HCT116 (cell line): Measurements from ENCODE around the gene SAMD4A. TPM values are rescaled to one million over a fixed set of nuclear protein-coding genes. Genes with fewer than 3 reads are reported as not detected.

Experiments
- ATAC-seq: fragments of 200-7000 bp; cut with Tn5 transposase; 2 replicates; pipeline ENCODE4 v1.9.1; 2020; ENCODE audit warnings: mild to moderate bottlenecking, moderate library complexity
- BruUV-seq: library from RNA; stranded (reverse); fragments of 400-500 nt; replicated peaks from 2 replicates; lab custom pipeline; 2021; lab: Mats Ljungman, UMichigan
- CTCF ChIA-PET: fragments of 300-600 bp; sonication (Branson Sonifier 250); formaldehyde crosslinking; loops from one replicate; lab custom pipeline; 2021; ENCODE audit warnings: antibody characterized with exemption; lab: Charles Lee
- POLR2A ChIA-PET: fragments of 300-600, 350-600 bp; sonication (Branson Sonifier 250); formaldehyde crosslinking; loops from one replicate; lab custom pipeline; 2021; ENCODE audit warnings: antibody characterized with exemption; lab: Charles Lee
- RAD21 ChIA-PET, 2 experiments: fragments of 300-600 bp; sonication (Branson Sonifier 250); formaldehyde crosslinking; loops; one replicate each; lab custom pipeline; 2023; ENCODE audit warnings: low total read pairs in 2 of 2; ENCODE audit not compliant: uncharacterized antibody in 2 of 2, unreplicated experiment in 2 of 2, low non-redundant PET in 1 of 2; lab: Charles Lee
- DNase-seq: peaks from one replicate; pipeline ENCODE4 v3.0.0-alpha.2; 2010; ENCODE audit warnings: low read depth, low spot score
- H2AFZ ChIP-seq: fragments of 200-600 bp; shearing (Covaris generic), sonication (generic); 2 replicates; pipeline ENCODE4 v1.6.1; 2017; ENCODE audit warnings: low read depth, mixed run types, mixed read lengths, antibody characterized with exemption, low read length; ENCODE audit not compliant: poor library complexity, severe bottlenecking
- H3K27ac ChIP-seq: 2 replicates; pipeline ENCODE4 v1.5.1; 2012; ENCODE audit warnings: low read depth, low read length
- H3K27me3 ChIP-seq: fragments of 200-600 bp; sonication (generic); 2 replicates; pipeline ENCODE4 v1.6.1; 2016; ENCODE audit warnings: mixed run types, low read length, mixed read lengths; ENCODE audit not compliant: insufficient read depth
- H3K36me3 ChIP-seq, 2 experiments: fragments of 200-500 bp in 1 of 2; fragments of 200-600 bp in 1 of 2; sonication (Bioruptor generic) in 1 of 2; sonication (generic) in 1 of 2; 2 replicates each; pipeline versions ENCODE4 v1.5.1 to v1.6.1; 2014 to 2016; ENCODE audit warnings: low read length in 2 of 2, inconsistent platforms in 1 of 2, mixed read lengths in 1 of 2, mixed run types in 1 of 2; ENCODE audit not compliant: insufficient read depth in 2 of 2, control insufficient read depth in 1 of 2
- H3K4me1 ChIP-seq, 2 experiments: fragments of 200-600 bp in 1 of 2; sonication (generic) in 1 of 2; 2 replicates each; pipeline versions ENCODE4 v1.5.1 to v1.6.1; 2012 to 2017; ENCODE audit warnings: low read length in 2 of 2, inconsistent platforms in 1 of 2, mild to moderate bottlenecking in 1 of 2, mixed read lengths in 1 of 2, mixed run types in 1 of 2, moderate library complexity in 1 of 2; ENCODE audit not compliant: insufficient read depth in 2 of 2, control insufficient read depth in 1 of 2
- H3K4me2 ChIP-seq: fragments of 200-600 bp; sonication (generic); 2 replicates; pipeline ENCODE4 v1.6.1; 2017; ENCODE audit warnings: mixed run types, low read length, mixed read lengths
- H3K4me3 ChIP-seq, 2 experiments: fragments of 200-600 bp in 1 of 2; sonication (generic) in 1 of 2; replicated peaks in 1 of 2; 2 replicates each; pipeline ENCODE4 v1.5.1; 2011 to 2016; ENCODE audit warnings: low read length in 2 of 2, control low read depth in 1 of 2, low read depth in 1 of 2, mild to moderate bottlenecking in 1 of 2, mixed read lengths in 1 of 2, mixed run types in 1 of 2
- H3K79me2 ChIP-seq: fragments of 200-600 bp; sonication (generic); 2 replicates; pipeline ENCODE4 v1.6.1; 2017; ENCODE audit warnings: mild to moderate bottlenecking, mixed run types, low read length, moderate library complexity, mixed read lengths; ENCODE audit not compliant: insufficient read depth
- H3K9ac ChIP-seq: fragments of 200-600 bp; sonication (generic); 2 replicates; pipeline ENCODE4 v1.6.1; 2016; ENCODE audit warnings: low read length, mixed read lengths
- H3K9me2 ChIP-seq: fragments of 200-600 bp; sonication (generic), shearing (Covaris generic); 2 replicates; pipeline ENCODE4 v1.6.1; 2017; ENCODE audit warnings: mixed run types, mild to moderate bottlenecking, moderate library complexity; ENCODE audit not compliant: insufficient read depth
- H3K9me3 ChIP-seq, 2 experiments: fragments of 200-500 bp in 1 of 2; fragments of 200-600 bp in 1 of 2; sonication (Bioruptor generic) in 1 of 2; sonication (generic) in 1 of 2; 2 replicates each; pipeline ENCODE4 v1.6.1; 2014 to 2017; ENCODE audit warnings: low read length in 2 of 2, mixed read lengths in 2 of 2, inconsistent platforms in 1 of 2, low read depth in 1 of 2, mild to moderate bottlenecking in 1 of 2, mixed run types in 1 of 2, moderate library complexity in 1 of 2; ENCODE audit not compliant: control insufficient read depth in 1 of 2, insufficient read depth in 1 of 2
- H4K20me1 ChIP-seq: fragments of 200-600 bp; sonication (generic), shearing (Covaris generic); 2 replicates; pipeline ENCODE4 v1.6.1; 2017; ENCODE audit warnings: mixed run types, mild to moderate bottlenecking, moderate library complexity; ENCODE audit not compliant: insufficient read depth
- CEBPB ChIP-seq: IDR thresholded peaks from 2 replicates; pipeline ENCODE4 v1.6.1; 2012; ENCODE audit warnings: low read depth
- CTCF ChIP-seq, 3 experiments: fragments of 200-600 bp in 1 of 3; sonication (generic) in 1 of 3; IDR thresholded peaks in 2 of 3; conservative IDR thresholded peaks in 1 of 3; 2 replicates each; pipeline ENCODE4 v1.5.1; 2012 to 2017; ENCODE audit warnings: low read depth in 2 of 3, low read length in 2 of 3, antibody characterized with exemption in 1 of 3, borderline replicate concordance in 1 of 3, control low read depth in 1 of 3, mild to moderate bottlenecking in 1 of 3, mixed read lengths in 1 of 3, mixed run types in 1 of 3, moderate library complexity in 1 of 3; ENCODE audit not compliant: insufficient read depth in 1 of 3
- EGR1 ChIP-seq: IDR thresholded peaks from 2 replicates; pipeline ENCODE4 v1.6.1; 2012; ENCODE audit warnings: low read depth
- ELF1 ChIP-seq: IDR thresholded peaks from 2 replicates; pipeline ENCODE4 v1.6.1; 2012; ENCODE audit warnings: low read depth, borderline replicate concordance
- EZH2 ChIP-seq: fragments of 200-600 bp; sonication (generic); IDR thresholded peaks from 2 replicates; pipeline ENCODE4 v1.6.1; 2017; ENCODE audit warnings: antibody characterized with exemption, mixed run types
- EZH2phosphoT487 ChIP-seq: fragments of 200-600 bp; IDR thresholded peaks from 2 replicates; pipeline ENCODE4 v1.6.1; 2018; ENCODE audit warnings: antibody characterized with exemption, borderline replicate concordance
- FOSL1 ChIP-seq: IDR thresholded peaks from 2 replicates; pipeline ENCODE4 v1.6.1; 2012; ENCODE audit warnings: low read depth
- JUND ChIP-seq: IDR thresholded peaks from 2 replicates; pipeline ENCODE4 v1.6.1; 2012
- MAX ChIP-seq: IDR thresholded peaks from 2 replicates; pipeline ENCODE4 v1.6.1; 2012
- POLR2A ChIP-seq: IDR thresholded peaks from 2 replicates; pipeline ENCODE4 v1.7.0; 2011; ENCODE audit warnings: borderline replicate concordance; ENCODE audit not compliant: insufficient read depth, insufficient read length; ENCODE audit errors: extremely low read depth
- POLR2AphosphoS5 ChIP-seq: IDR thresholded peaks from 2 replicates; pipeline ENCODE4 v1.6.1; 2011; ENCODE audit warnings: mild to moderate bottlenecking, low read depth, low read length, moderate library complexity
- RAD21 ChIP-seq: IDR thresholded peaks from 2 replicates; pipeline ENCODE4 v1.6.1; 2012; ENCODE audit warnings: low read depth, mild to moderate bottlenecking
- SP1 ChIP-seq: IDR thresholded peaks from 2 replicates; pipeline ENCODE4 v1.6.1; 2012; ENCODE audit warnings: low read depth
- SRF ChIP-seq: IDR thresholded peaks from 2 replicates; pipeline ENCODE4 v1.6.1; 2012; ENCODE audit warnings: low read depth
- YY1 ChIP-seq: IDR thresholded peaks from 2 replicates; pipeline ENCODE4 v1.6.1; 2011; ENCODE audit warnings: low read length, low read depth, moderate library complexity, mild to moderate bottlenecking; ENCODE audit not compliant: insufficient replicate concordance; ENCODE audit errors: extremely low read depth
- ZFX ChIP-seq: fragments of 450-650 bp; IDR thresholded peaks from 2 replicates; pipeline ENCODE4 v1.6.1; 2017
- ZNF274 ChIP-seq: fragments of 200-500 bp; sonication (Bioruptor generic); IDR thresholded peaks from 2 replicates; pipeline ENCODE4 v1.6.1; 2014; ENCODE audit warnings: mild to moderate bottlenecking, low read depth, low read length, inconsistent platforms
- intact Hi-C: fragments of 100-400 bp; cut with micrococcal nuclease; formaldehyde crosslinking; loops from 2 replicates; pipeline ENCODE4 v1.10.0; 2022
- total RNA-seq: library from RNA; stranded (reverse); gene quantifications from one replicate; pipeline ENCODE4 v1.2.1, GENCODE V29; 2021; ENCODE audit not compliant: unreplicated experiment
- TF ChIP-seq, protein P1 (sequence below): IDR thresholded peaks from 2 replicates; pipeline ENCODE4 v1.6.1; 2011; ENCODE audit warnings: mild to moderate bottlenecking, low read length, moderate library complexity; ENCODE audit not compliant: insufficient replicate concordance; ENCODE audit errors: extremely low read depth
- TF ChIP-seq, protein P2 (sequence below): IDR thresholded peaks from 2 replicates; pipeline ENCODE4 v1.6.1; 2012

The SAMD4A gene
- total RNA-seq, 1 experiment from 2014 or later, result 9.0 TPM

DNA sequence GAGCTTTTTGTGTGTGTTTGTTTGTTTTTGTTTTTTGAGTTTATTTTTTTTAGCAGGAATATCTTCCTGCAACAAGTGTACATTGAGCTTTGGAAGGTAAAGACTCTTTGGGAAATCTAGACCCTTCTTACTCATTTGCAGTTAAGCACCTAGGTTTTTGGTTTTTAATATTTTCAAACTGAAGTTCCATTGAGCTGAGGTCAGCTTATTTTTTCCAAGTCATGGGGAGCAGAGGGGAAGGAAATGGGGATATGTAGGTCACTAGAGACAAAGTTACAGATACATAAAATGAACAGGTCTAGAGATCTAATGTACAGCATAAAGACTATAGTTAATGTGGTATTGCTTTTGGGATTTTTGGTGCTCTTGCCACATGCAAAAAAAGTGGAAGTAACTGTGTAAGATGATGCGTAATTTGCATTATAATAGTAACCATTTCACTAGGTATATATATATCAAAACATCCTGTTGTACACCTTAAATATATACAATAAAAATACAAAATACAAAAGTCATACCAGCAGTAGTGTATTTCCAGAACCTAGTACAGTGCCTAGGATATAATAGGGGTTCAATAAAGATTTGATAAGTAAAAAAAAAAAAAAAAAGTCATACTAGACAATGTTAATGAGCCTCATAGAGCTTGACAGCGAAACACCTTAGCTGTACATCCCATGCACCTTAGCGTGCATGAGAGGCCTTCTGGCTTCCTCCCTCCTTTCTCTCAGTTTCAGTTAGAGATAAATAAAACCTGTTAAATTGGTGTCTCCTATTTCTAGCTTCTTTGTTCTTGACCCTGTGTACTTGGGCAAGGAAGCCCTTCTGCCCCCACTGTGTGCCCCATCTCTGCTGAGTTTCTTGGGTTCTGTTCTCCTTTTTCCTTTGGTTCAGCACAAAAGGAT, 34.6 kb upstream of the SAMD4A start:
- Histone ChIP-seq H4K20me1 (no peaks in the 10 kb centered on the region), H2AFZ (no peak overlapping the region), H3K79me2 (no peaks in the 10 kb centered on the region), H3K9me2 (no peaks in the 10 kb centered on the region), H3K9me3 (no peaks in the 10 kb centered on the region), H3K27me3 (no peaks in the 10 kb centered on the region), H3K4me2 (no peak overlapping the region), H3K27ac (no peak overlapping the region)
- DNase-seq, result no peak
- RAD21 ChIA-PET, result no interaction called here
- CTCF ChIA-PET, result interaction anchor here (1.5 kb wide), 1 partner anchor 274 kb away, joined by 3 read pairs; no protein-coding TSS in a partner anchor
- POLR2A ChIA-PET, result no interaction called here
- intact Hi-C loops, result no loop called here
- no peak for ATAC-seq
- BruUV-seq, result no TSS peak
- TF ChIP-seq YY1, result no peak
- TF ChIP-seq SP1, result no peak
- no peak for TF ChIP-seq RAD21
- TF ChIP-seq ELF1, result no peak
- TF ChIP-seq EZH2, result no peak
- no peak for TF ChIP-seq POLR2A
- TF ChIP-seq MAX, result no peak
- no peak for TF ChIP-seq EZH2phosphoT487
- TF ChIP-seq, protein P1, sequence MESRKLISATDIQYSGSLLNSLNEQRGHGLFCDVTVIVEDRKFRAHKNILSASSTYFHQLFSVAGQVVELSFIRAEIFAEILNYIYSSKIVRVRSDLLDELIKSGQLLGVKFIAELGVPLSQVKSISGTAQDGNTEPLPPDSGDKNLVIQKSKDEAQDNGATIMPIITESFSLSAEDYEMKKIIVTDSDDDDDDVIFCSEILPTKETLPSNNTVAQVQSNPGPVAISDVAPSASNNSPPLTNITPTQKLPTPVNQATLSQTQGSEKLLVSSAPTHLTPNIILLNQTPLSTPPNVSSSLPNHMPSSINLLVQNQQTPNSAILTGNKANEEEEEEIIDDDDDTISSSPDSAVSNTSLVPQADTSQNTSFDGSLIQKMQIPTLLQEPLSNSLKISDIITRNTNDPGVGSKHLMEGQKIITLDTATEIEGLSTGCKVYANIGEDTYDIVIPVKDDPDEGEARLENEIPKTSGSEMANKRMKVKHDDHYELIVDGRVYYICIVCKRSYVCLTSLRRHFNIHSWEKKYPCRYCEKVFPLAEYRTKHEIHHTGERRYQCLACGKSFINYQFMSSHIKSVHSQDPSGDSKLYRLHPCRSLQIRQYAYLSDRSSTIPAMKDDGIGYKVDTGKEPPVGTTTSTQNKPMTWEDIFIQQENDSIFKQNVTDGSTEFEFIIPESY, result no peak
- TF ChIP-seq, protein P2, sequence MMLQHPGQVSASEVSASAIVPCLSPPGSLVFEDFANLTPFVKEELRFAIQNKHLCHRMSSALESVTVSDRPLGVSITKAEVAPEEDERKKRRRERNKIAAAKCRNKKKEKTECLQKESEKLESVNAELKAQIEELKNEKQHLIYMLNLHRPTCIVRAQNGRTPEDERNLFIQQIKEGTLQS, result no peak
- no peak for TF ChIP-seq ZFX
- no peak for TF ChIP-seq SRF
- TF ChIP-seq FOSL1, result no peak
- TF ChIP-seq ZNF274, result no peak
- no peak for TF ChIP-seq POLR2AphosphoS5
- no peak for TF ChIP-seq CTCF (IDR thresholded peaks at IDR 0.05 in 2 of 3, conservative IDR thresholded peaks at IDR 0.05 in 1 of 3; ENCODE audit: borderline replicate concordance in 1 of 3, insufficient read depth in 1 of 3, low read depth in 2 of 3, low read length in 2 of 3)
- no peak for TF ChIP-seq CEBPB
- TF ChIP-seq JUND, result no peak
- no peak for TF ChIP-seq EGR1
- TF ChIP-seq, all 23 proteins: peak for 0
- Histone ChIP-seq H3K9ac (no peak overlapping the region), H3K4me1 (no peaks in the 10 kb centered on the region), H3K36me3 (no peaks in the 10 kb centered on the region), H3K4me3 (no peak overlapping the region)
